ENCODE results near the gene RAI14.
"Not testable (repeated sequence)": the region's sequence is repeated elsewhere in the genome, so short reads cannot be mapped to it uniquely, and the experiment has no call there.

Gene RAI14

DNA sequence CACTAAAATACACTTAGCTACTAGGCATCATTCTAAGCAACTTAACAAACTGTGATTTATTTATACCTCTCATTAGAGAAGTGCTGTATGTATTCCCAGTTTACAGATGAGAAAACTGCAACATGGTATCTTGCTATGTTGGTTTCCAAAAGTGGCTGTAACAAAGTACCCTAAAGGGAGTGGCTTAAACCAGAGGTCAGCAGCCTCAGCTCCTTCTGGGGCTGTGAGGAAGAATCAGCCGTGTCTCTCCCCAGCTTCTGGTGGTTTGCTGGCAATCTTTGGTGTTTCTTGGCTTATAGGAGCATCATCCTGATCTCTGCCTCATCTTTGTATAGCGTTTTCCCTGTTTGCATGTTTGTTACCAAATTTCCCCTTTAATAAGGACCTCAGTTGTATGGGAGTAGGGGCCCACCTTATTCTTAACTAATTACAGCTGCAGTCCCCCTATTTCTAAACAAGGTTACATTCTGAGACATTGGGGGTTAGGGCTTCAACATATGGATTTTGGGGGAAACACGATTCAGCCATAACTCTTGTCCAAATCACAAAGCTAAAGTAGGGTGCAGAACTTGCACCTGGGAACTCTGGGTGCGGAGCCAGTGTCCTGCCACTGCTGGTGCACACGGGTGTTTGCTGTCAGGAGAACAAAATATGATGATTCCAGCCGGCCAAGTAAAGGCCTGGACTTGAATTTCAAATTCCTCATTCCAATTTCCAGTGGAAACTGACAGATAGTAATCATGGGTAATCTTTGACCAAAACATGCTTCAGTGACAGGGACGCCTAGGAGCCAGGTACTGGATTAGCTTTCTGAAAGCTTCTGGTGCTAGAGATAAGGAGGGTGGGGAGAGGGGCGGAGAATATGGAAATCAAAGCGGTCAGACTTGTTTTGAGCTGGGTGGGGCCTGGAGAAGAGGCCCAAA lies 43.3 kb downstream of the RAI14 start:
- no peak for DNase-seq (ENCODE audit: low spot score)

DNA sequence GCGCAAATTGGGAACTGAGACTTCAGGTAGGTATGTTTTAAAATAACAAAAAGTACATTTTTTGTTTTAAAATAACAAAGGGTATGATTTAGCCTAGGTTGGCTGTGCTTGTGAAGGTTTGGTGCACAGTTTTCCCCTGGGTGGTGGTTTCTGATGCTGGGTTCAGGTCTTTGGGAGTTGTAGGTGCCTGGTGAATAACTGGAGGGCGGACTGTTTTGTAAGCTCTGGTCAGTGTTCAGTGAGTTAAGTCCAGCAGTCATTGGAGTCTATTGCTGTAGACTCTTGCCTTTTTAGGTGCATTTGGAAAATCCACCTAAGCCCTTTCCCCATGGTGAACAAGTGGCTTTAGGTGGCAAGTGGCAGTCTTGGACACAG lies 43.9 kb downstream of the RAI14 start:
- DNase-seq (ENCODE audit: low spot score): no peak

DNA sequence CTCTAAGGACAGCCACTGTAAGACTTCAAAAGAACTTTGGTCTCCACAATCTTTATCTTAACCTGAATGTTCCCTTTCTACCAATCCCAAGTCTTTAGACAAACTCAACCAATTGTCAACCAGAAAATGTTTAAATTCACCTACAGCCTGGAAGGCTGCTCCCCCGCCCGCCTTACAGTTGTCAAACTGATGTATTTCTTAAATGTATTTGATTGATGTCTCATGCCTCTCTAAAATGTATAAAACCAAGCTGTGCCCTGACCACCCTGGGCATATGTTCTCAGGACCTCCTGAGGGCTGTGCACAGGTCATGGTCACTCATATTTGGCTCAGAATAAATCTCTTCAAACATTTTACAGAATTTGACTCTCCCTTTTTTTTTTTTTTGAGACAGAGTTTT lies 45.3 kb downstream of the RAI14 start:
- not testable (repeated sequence) for DNase-seq (ENCODE audit: low spot score)

DNA sequence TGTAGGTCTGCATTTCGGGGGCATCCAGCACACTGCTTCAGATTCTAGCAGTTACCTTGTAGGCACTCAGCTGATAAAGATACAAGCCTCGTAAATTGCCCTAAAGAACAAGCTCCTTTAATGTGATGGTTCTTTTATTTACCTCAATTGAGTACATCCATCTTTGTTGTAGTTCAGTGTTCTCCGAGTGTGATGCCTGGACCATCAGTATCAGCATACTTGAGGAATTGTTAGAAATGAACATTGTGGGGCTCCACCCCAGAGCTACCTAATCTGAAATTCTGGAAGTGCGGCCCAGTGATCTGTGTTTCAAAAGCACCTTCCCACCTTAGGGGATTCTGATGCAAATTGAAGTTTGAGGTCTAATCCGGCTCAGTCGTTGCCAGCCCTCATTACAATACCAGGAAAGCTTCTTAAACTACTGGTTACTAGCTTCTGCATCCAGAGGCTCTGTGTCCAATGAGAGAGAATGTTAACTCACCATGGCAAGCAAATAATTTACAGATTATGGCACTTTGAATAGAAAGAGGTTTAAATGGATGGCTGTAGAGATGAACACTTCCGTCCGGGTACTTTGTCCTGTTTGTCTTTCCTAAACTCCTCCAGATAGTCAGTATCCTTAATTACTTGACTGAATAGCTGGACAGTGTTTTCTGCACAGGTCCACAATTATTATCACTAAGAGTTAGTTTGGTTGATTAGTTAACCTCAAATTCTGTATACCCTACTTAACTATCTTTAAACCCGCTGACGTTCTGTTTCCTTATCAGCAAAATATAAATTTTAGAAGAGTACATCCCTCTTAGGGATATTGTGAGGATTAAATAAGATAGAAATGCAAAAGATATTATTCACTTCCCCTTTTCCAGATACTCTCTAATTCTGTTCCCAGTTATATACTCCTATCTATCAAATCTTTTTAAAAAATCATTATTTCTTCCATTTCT lies 47.9 kb downstream of the RAI14 start:
- no peak for DNase-seq (ENCODE audit: low spot score)

DNA sequence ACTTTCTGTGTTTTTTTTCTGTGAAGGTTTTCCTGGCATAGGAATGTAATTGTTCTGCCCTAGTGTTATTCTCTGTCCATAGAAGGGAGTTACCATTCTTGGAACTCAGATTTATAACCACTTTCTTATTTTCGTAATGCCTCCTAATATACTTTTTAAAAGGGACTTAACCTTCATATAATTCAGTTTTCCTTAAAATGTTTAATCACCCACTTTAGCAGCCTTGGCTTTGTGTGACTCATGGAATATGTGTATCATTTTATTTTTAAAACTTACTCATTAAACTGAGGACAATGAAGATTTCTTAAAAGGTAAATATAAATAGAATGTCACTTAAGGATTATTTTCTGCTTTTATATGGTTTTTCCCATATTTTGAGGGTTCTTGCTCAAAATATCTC lies 50.0 kb downstream of the RAI14 start:
- no peak for DNase-seq (ENCODE audit: low spot score)

DNA sequence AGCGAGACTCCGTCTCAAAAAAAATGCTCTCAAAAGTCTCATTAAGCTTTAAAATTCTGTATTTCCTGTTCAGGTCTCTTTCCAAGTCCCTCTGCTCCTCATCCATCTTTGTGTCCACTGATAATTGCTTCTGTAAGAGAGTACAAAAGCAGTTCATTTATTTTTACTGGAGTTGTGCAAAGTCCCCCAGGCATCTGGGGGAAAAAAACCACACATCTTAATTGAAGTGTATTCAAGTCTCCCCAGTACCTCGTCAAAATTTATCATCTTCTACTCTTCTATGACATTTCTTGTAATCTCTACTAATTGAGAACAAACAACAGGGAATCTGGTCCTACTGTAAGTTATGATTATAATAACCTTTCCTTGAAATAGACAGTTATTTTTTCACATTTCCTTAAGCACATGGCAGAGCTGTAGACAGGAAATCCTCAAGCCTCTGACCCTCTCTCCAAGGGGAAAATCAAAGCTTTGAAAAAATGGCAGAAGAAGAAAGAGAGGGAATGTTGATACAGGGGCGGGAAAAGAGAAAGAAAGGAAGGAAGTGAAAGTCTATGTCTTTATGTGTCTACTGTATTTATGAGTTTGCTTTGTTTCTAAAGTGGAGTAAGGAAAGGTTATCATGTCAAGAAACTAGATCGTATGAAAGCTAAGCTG lies 51.5 kb downstream of the RAI14 start:
- DNase-seq (ENCODE audit: low spot score): no peak

DNA sequence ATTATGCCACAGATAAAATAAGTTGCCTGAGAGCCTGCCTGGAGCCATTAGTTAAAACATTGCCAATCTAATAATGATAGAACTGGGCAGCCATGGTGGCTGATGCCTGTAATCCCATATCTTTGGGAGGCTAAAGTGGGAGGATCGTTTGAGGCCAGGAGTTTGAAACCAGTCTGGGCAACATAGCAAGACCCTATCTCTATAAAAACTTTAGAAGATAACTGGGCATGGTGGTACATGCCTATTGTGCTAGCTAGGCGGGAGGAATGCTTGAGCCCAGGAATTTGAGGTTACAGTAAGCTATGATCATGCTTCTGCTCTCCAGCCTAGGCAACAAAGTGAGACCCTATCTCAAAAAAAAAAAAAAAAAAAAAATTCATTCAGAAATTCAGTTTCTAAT lies 52.6 kb downstream of the RAI14 start:
- DNase-seq (ENCODE audit: low spot score): no peak

DNA sequence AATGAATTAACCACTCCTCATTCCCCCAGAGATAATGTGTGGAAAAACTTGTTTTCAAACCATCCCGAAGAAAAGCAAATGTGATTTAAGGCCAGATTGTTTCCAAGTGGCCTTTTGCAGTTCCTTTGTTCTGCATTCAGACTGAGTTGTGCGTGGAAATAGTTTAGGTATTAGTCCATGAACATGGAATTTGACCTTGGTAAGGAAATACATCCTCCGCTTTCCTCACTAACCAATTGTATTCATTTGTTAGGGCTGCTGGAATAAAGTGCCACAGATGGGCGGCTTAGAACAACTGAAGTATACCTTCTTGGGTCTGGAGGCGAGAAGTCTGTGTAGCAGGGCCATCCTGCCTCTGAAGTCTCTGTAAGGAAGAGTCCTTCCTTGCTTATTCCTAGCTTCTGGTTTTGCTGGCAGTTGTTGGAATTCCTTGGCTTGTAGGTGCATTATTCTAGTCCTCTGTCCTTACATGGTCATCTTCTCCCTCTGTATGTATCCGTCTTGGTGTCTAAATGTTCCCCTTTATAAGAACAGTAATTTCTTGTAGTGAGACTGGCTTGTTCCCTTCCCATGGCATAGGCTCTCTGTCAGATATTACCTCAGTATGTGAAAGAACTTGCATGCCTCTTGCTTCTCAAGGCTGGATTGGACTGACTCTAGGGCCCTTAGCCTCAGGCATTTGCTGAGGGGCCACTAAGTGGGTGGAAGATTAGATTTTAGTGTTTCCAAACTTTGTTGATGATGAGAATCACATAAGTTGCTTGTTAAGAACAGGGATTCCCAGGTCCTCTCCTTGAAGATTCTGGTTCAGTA lies 53.9 kb downstream of the RAI14 start:
- no peak for DNase-seq (ENCODE audit: low spot score)

DNA sequence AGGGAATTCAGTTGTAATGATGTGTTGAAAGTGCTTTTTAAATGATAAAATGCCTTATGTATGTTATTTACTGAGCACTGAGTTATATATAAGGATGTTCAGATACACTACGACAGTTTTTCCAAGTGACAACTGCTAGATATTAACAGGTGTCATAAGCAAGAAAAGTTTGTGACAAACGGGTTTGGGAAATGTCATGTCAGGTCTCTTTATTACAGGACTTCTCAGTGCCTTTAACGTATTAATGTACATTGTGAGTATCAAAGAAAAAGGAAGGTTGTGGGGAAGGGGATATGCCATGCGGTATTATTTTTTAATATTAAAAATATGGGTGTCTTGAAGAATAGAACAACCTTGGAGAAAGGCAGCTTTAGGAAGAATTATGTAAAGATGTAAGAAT lies 56.4 kb downstream of the RAI14 start:
- DNase-seq (ENCODE audit: low spot score): no peak

DNA sequence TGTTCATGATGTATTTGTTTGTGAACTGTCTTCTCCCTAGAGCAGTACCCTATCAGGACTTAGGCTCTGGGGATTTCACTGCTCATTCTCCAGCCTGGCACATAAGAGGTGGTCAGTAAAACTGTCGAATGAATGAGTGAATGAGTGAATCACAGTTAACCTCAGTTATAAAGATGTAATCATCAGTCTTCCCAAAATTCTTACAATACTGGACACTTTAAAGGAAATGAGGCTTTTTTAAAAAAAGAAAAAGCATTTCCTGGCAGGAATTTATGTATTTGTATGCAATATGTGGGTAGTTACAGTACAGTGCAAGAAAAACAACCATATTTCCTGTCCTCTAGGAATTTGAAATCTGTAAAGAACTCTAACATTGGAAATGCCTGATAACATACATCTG lies 59.6 kb downstream of the RAI14 start:
- DNase-seq (ENCODE audit: low spot score): no peak

DNA sequence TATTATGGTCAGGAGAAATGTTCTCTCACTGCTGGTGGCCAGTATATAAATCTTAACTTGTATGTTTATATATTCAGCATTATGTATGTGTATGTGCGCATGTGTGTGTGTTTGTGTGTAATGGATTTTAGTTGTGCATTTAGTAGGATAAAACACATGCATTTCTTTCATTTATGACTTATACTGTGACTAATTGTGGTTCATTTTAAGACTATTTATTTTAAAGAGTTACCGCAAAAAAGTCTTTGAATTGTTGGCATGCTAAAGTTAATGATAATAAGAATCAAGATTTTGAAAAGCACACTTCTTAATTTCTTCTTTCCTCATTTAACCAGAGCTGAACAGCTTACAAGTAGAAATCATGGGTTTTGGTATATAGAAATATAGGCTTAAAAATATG lies 60.9 kb downstream of the RAI14 start:
- no peak for DNase-seq (ENCODE audit: low spot score)

DNA sequence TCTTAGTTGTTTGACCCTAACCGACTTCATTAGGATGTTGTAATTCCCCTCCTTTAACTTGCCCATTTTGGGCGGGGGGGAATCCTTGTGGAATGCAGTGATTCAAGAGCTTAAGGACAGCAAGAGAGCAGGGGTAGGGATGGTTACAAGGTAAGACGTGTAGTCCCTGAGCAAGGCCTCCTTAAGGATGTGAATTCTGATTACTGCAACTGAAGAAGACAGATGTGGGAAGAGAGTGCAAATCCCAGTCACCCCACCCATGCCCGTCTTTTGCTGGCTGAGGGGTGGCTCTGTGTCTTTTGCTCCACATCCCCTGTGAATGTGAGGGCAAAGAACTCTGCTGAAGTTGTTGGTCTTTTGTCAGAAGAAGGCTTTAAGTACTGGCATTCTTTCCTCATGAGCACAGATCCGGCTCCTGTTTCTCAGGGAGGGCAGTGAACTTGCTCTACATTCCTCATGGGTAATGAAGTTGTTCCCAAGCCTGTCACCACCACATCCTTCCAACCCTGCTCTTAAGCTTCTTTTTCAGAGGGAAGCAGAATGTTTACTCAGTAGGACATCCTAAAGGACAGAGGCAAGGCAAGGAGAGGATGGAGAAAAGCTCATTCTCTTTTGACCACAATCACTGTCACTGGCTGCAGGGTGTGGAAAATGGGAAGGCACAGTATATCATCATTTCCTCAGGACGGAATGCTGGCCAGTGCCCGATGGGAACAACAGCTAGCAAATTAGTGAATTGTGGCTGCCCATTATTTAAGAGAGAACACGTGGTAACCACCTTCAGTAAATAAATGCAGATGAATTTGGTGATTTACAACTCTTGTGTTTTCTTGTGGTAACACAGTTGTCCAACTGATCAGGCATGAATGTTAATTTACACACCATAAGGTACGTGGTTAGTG lies 61.5 kb downstream of the RAI14 start:
- DNase-seq (ENCODE audit: low spot score): no peak

DNA sequence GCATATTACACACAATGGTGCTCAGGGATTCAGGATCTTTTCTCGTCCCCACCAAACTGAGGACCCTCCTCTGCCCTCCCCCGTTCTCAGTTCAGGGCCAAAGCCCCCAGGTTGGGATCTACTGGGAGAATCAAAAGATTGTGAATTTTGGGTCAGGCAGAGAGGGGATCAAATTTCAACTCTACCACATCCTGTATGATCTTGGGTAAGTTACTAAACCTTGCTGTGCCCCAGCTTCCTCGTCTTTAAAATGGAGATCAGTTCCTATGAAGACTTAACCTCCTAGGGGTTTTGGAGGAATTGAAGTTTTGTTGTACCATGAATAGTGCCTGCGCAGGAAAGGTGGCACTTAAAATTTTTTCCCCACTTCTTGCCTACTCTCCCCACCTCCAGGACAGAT lies 62.4 kb downstream of the RAI14 start:
- no peak for DNase-seq (ENCODE audit: low spot score)

DNA sequence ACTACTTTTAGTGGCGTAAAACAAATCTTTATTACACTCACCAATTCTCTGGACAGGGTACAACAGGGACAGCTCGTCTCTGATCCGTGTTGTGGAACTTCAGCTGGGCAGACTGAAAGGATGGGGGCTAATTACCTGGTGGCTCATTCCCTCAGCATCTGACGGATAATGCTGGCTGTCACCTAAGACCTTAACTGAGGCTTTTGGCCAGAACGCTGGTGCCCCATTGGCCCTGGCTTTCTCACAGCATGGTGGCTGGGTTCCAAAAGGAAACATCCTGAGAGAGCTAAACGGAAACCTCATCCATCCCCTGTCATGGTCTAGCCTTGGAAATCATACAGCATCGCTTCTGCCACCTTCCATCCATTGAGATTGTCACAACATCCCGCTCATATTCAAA lies 62.9 kb downstream of the RAI14 start:
- no peak for DNase-seq (ENCODE audit: low spot score)

DNA sequence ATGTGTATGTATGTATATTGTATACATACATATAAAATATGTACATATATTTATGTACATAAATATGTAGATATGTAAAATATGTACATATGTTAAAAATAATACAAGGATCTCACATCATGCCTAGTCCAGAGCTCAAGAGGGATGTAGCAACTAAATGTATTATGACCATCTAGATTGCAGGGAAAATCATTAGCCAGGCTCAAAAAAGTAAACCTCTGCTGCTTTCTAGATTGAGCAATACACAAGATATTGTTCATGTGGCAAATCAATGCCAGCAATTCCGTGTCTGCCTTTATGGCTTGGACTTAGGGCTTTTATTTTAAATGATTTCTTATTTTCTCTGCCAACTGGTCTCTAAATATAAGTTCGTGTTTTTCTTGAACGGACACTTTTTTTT lies 65.2 kb downstream of the RAI14 start:
- no peak for DNase-seq (ENCODE audit: low spot score)

DNA sequence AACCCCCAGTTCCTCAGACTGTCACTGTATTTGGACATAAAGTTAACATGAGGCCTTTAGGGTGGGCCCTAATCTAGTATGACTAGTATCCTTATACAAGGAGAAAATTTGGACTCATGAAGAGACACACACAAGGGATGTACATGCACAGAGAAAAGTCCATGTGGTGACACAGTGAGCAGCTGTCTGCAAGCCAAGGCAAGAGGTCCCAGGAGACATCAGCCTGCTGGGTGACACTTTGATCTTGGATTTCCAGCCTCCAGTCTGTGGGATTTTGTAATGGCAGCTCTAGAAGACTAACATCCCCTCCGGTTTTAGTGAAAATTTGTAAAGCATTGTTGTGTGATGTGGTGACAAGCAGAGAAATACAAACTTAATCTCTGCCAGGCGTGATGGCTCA lies 66.1 kb downstream of the RAI14 start:
- no peak for DNase-seq (ENCODE audit: low spot score)

DNA sequence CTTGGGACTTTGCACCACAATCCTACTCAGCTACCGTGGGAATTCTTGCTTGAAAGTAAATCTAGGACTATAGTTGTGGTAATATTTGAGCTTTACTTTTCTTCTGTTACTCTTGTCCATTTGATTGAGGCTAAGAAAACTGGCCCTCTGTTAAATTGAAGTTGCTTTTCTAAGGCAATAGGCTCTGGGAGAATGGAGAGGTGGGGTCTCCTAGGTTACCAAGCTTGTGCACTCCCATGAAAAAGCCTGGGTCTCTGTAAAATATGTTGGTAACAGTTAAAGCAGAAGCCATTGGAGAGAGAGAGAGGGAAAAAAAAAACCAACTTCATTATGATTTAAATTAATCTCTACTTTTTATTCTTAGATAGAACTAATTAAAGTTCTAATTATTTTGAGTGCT lies 68.6 kb downstream of the RAI14 start:
- no peak for DNase-seq (ENCODE audit: low spot score)

DNA sequence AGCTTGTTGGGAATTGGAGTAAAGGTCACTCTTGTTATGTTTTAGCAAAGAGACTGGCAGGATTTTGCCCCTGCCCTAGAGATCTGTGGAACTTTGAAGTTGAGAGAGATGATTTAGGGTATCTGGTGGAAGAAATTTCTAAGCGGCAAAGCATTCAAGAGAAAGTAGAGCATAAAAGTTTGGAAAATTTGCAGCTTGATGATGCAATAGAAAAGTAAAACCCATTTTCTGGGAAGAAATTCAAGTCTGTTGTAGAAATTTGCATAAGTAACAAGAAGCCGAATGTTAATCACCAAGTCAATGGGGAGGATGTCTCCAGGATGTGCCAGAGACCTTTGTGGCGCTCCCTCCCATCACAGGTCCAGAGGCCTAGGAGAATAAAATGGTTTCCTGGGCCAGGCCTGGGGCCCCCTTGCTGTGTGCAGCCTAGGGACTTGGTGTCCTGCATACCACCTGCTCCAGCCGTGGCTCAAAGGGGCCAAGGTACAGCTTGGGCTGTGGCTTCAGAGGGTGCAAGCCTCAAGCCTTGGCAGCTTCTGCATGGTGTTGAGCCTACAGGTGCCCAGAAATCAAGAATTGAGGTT lies 71.1 kb downstream of the RAI14 start:
- DNase-seq (ENCODE audit: low spot score): not testable (repeated sequence)

DNA sequence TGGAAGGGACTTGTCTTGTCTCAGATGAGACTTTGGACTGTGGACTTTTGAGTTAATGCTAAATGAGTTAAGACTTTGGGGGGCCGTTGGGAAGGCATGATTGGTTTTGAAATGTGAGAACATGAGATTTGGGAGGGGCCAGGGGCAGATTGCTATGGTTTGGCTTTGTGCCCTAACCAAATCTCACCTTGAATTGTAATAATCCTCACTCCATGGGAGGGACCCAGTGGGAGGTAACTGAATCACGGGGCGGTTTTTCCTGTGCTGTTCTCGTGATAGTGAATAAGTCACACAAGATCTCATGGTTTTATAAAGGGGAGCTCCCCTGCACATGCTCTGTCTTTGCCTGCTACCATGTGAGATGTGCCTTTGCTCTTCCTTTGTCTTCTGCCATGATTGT lies 72.1 kb downstream of the RAI14 start:
- DNase-seq (ENCODE audit: low spot score): no peak

Measured in germinal center (tissue), 1 donor.